SK-N-SH treated with all-trans-retinoic acid at 6 μM for 48 hours (cell line): ENCODE measurements around the gene ABHD6.

ENCODE experiments used
- ATAC-seq: fragments of 200-7000 bp; cut with Tn5 transposase; 3 replicates; pipeline ENCODE4 v1.9.1; 2020; ENCODE audit warnings: mild to moderate bottlenecking, moderate library complexity
- ARNTL ChIP-seq: fragments of 450-650 bp; formaldehyde crosslinking; IDR thresholded peaks from 2 replicates; pipeline ENCODE4 v1.5.0; 2020; ENCODE audit warnings: low read depth, mild to moderate bottlenecking, moderate library complexity, borderline replicate concordance
- BACH2 ChIP-seq: fragments of 250-450 bp; sonication (Bioruptor Pico); IDR thresholded peaks from 2 replicates; pipeline ENCODE4 v1.9.0; 2021; ENCODE audit warnings: mild to moderate bottlenecking, borderline replicate concordance
- CREB5 ChIP-seq: fragments of 250-450 bp; sonication (Bioruptor Pico); IDR thresholded peaks from 2 replicates; pipeline ENCODE4 v1.5.1; 2020; ENCODE audit warnings: low read depth, mild to moderate bottlenecking, moderate library complexity
- CSDC2 ChIP-seq: fragments of 250-450 bp; sonication (Bioruptor Pico); IDR thresholded peaks from 2 replicates; pipeline ENCODE4 v1.5.0; 2020; ENCODE audit warnings: mild to moderate bottlenecking, moderate library complexity
- CSRNP3 ChIP-seq: fragments of 250-450 bp; sonication (Bioruptor Pico); IDR thresholded peaks from 2 replicates; pipeline ENCODE4 v1.5.1; 2021; ENCODE audit warnings: mild to moderate bottlenecking, moderate library complexity
- ESRRG ChIP-seq: fragments of 250-450 bp; sonication (Bioruptor Pico); IDR thresholded peaks from 2 replicates; pipeline ENCODE4 v1.6.1; 2021; ENCODE audit warnings: mild to moderate bottlenecking
- GLIS3 ChIP-seq: fragments of 250-450 bp; sonication (Bioruptor Pico); IDR thresholded peaks from 2 replicates; pipeline ENCODE4 v1.5.0; 2020; ENCODE audit warnings: mild to moderate bottlenecking, moderate library complexity
- ISL1 ChIP-seq: fragments of 250-450 bp; sonication (Bioruptor Pico); IDR thresholded peaks from 2 replicates; pipeline ENCODE4 v2.1.2; 2022; ENCODE audit warnings: mild to moderate bottlenecking, moderate library complexity
- OSR1 ChIP-seq: fragments of 250-450 bp; sonication (Bioruptor Pico); IDR thresholded peaks from 2 replicates; pipeline ENCODE4 v1.8.0; 2022; ENCODE audit warnings: moderate library complexity, mild to moderate bottlenecking, inconsistent platforms
- PATZ1 ChIP-seq: fragments of 250-450 bp; sonication (Bioruptor Pico); IDR thresholded peaks from 2 replicates; pipeline ENCODE4 v1.8.0; 2020; ENCODE audit warnings: mild to moderate bottlenecking, moderate library complexity, borderline replicate concordance
- POU6F1 ChIP-seq: fragments of 250-450 bp; sonication (Bioruptor Pico); IDR thresholded peaks from 2 replicates; pipeline ENCODE4 v1.8.0; 2021; ENCODE audit warnings: low read depth, mild to moderate bottlenecking, moderate library complexity, borderline replicate concordance
- PPARA ChIP-seq: fragments of 250-450 bp; sonication (Bioruptor Pico); IDR thresholded peaks from 2 replicates; pipeline ENCODE4 v1.5.0; 2020; ENCODE audit warnings: mild to moderate bottlenecking, borderline replicate concordance
- RARB ChIP-seq: fragments of 250-450 bp; sonication (Bioruptor Pico); IDR thresholded peaks from 2 replicates; pipeline ENCODE4 v1.8.0; 2021; ENCODE audit warnings: mild to moderate bottlenecking, moderate library complexity
- SNAI2 ChIP-seq: fragments of 250-450 bp; sonication (Bioruptor Pico); IDR thresholded peaks from 2 replicates; pipeline ENCODE4 v1.5.0; 2020; ENCODE audit warnings: mild to moderate bottlenecking, moderate library complexity
- TCF4 ChIP-seq: fragments of 250-450 bp; sonication (Bioruptor Pico); IDR thresholded peaks from 2 replicates; pipeline ENCODE4 v1.8.0; 2021; ENCODE audit warnings: mild to moderate bottlenecking, moderate library complexity, borderline replicate concordance
- TOX ChIP-seq: fragments of 250-450 bp; sonication (Bioruptor Pico); IDR thresholded peaks from 2 replicates; pipeline ENCODE4 v1.8.0; 2021; ENCODE audit warnings: mild to moderate bottlenecking, moderate library complexity, borderline replicate concordance
- ZC3H10 ChIP-seq: fragments of 250-450 bp; sonication (Bioruptor Pico); IDR thresholded peaks from 2 replicates; pipeline ENCODE4 v1.5.1; 2021; ENCODE audit warnings: mild to moderate bottlenecking, moderate library complexity
- ZFP3 ChIP-seq: fragments of 250-450 bp; sonication (Bioruptor Pico); IDR thresholded peaks from 2 replicates; pipeline ENCODE4 v1.5.0; 2020; ENCODE audit warnings: mild to moderate bottlenecking, moderate library complexity
- ZFP30 ChIP-seq: fragments of 450-650 bp; formaldehyde crosslinking; IDR thresholded peaks from 2 replicates; pipeline ENCODE4 v1.5.0; 2022; ENCODE audit warnings: mild to moderate bottlenecking, moderate library complexity
- ZNF70 ChIP-seq: fragments of 450-650 bp; formaldehyde crosslinking; IDR thresholded peaks from 2 replicates; pipeline ENCODE4 v1.5.0; 2020; ENCODE audit warnings: mild to moderate bottlenecking, moderate library complexity
- ZNF8 ChIP-seq: fragments of 450-650 bp; formaldehyde crosslinking; IDR thresholded peaks from 2 replicates; pipeline ENCODE4 v1.5.0; 2020; ENCODE audit warnings: mild to moderate bottlenecking, moderate library complexity

ABHD6 gene

GRCh38 chr3:58251631-58252035, 14.0 kb downstream of the ABHD6 start:
- TF ChIP-seq ISL1 (CRISPR knock-in tag): peak; percentile 31
- no peak for TF ChIP-seq OSR1 (CRISPR knock-in tag)
- peak; percentile 51; the same call in 2 of the 3 replicates for ATAC-seq

- TF ChIP-seq ZC3H10 (CRISPR knock-in tag) (no peak), ZNF70 (CRISPR knock-in tag) (no peak), TCF4 (CRISPR knock-in tag) (no peak), GLIS3 (no peak), ESRRG (CRISPR knock-in tag) (no peak), ISL1 (CRISPR knock-in tag) (no peak), CSRNP3 (CRISPR knock-in tag) (no peak), CREB5 (CRISPR knock-in tag) (no peak)
- no peak for ATAC-seq
Observed at GRCh38 chr3:58254144-58254543, 16.6 kb downstream of the ABHD6 start.

GRCh38 chr3:58256061-58256460, 18.5 kb downstream of the ABHD6 start:
- no peak for TF ChIP-seq ZNF70 (CRISPR knock-in tag)
- no peak for TF ChIP-seq ZFP30 (CRISPR knock-in tag)
- TF ChIP-seq CSRNP3 (CRISPR knock-in tag): no peak
- TF ChIP-seq ESRRG (CRISPR knock-in tag): no peak
- no peak for TF ChIP-seq GLIS3
- no peak for TF ChIP-seq ISL1 (CRISPR knock-in tag)
- TF ChIP-seq ARNTL (CRISPR knock-in tag): no peak
- no peak for TF ChIP-seq CSDC2 (CRISPR knock-in tag)
- no peak for TF ChIP-seq SNAI2
- TF ChIP-seq PATZ1: no peak
- no peak for TF ChIP-seq POU6F1 (CRISPR knock-in tag)
- TF ChIP-seq TOX (CRISPR knock-in tag): no peak
- TF ChIP-seq, all 23 proteins: peak for 0
- no peak for ATAC-seq

GRCh38 chr3:58256511-58256910, 18.9 kb downstream of the ABHD6 start:
- ATAC-seq: no peak
- TF ChIP-seq RARB (CRISPR knock-in tag) (no peak), ZFP3 (CRISPR knock-in tag) (no peak), PPARA (CRISPR knock-in tag) (no peak), CREB5 (CRISPR knock-in tag) (no peak), ISL1 (CRISPR knock-in tag) (no peak), TOX (CRISPR knock-in tag) (no peak), TCF4 (CRISPR knock-in tag) (no peak), PATZ1 (no peak), ESRRG (CRISPR knock-in tag) (no peak), ARNTL (CRISPR knock-in tag) (no peak), ZNF8 (CRISPR knock-in tag) (no peak), BACH2 (CRISPR knock-in tag) (no peak), ZNF70 (CRISPR knock-in tag) (no peak)
